G401 (cell line): ENCODE results near the gene NDUFA1. TPM values are rescaled to one million over a fixed set of nuclear protein-coding genes. Genes with fewer than 3 reads are reported as not detected.
"Not testable (repeated sequence)": the region's sequence is repeated elsewhere in the genome, so short reads cannot be mapped to it uniquely, and the experiment has no call there.

ENCODE experiments used
- DNase-seq: peaks from one replicate; pipeline ENCODE4 v3.0.0-alpha.2; 2015; ENCODE audit warnings: low spot score
- in situ Hi-C: cut with HindIII; loops from 2 replicates; pipeline ENCODE4 v1.10.0; 2016; ENCODE audit warnings: low sequenced_read_pairs, mixed read lengths
- total RNA-seq: library from RNA; depleted of rRNA; stranded (reverse); fragments of >200 nt; shearing (Covaris generic); gene quantifications from 2 replicates; pipeline ENCODE4 v1.2.3, GENCODE V29; 2014; rRNA removed

NDUFA1 gene
- total RNA-seq = 55.4 and 122 TPM in 2 replicates

- in situ Hi-C loops = no loop called here
Observed at GRCh38 chrX:119871599-119872395, at the start of gene NDUFA1, which contains the start of gene RNF113A. TSS of gene NDUFA1 (plus strand) at chrX:119871832. CDS start at chrX:119871912, 80 bp downstream. TSS of gene RNF113A (minus strand) at chrX:119871733. CDS start at chrX:119871613, 120 bp downstream.

DNA sequence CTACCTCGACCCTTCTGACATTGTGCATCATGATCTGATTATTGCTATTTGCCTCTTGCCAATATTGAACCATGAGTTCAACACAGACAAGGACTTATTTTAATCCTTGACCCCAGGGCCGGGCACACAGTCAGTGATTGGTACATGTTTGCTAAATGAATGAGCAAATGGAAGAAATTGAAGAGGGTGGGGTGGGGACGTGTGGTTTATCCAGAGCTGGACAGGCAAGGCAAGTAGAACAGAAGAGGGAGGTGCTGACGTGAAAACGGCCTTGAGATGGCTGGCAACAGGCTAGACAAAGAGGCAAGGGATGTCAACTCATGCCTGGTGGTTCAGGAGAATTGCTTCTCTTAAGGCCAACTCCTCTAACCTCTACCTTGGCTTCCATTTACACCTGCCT is 47.4 kb upstream of the NDUFA1 start:
- DNase-seq, in situ Hi-C loops: not testable (repeated sequence)

More at GRCh38 chrX:119871599-119872395, at the start of gene NDUFA1, which contains the start of gene RNF113A:
- DNase-seq = peak; percentile 89

DNA sequence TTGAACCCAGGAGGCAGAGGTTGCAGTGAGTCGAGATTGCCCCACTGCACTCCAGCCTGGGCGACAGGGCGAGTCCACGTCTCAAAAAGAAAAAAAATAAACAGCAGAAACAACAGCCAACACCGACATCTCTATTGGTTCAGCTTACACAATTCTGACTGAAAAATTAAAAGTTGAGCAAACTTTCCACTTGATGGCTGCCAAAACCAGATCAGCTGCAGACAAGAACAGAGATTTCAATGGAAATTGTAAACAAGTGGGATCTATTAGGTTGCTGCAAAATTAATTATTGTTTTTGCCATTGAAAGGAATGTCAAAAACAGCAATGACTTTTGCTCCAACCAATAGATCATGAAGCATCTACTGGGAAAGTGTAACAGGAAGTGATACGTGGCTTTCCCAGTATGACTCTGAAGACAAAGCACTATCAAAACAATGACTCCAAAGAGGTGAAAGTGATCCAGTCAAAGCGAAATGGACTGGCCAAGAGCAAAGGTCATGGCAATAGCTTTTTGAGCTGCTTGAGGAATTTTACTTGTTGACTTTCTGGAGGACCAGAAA is 45.2 kb upstream of the NDUFA1 start:
- DNase-seq = no peak
- in situ Hi-C loops = no loop called here

GRCh38 chrX:119828446-119828845 is 43.2 kb upstream of the NDUFA1 start:
- DNase-seq = no peak
- in situ Hi-C loops = no loop called here

DNA sequence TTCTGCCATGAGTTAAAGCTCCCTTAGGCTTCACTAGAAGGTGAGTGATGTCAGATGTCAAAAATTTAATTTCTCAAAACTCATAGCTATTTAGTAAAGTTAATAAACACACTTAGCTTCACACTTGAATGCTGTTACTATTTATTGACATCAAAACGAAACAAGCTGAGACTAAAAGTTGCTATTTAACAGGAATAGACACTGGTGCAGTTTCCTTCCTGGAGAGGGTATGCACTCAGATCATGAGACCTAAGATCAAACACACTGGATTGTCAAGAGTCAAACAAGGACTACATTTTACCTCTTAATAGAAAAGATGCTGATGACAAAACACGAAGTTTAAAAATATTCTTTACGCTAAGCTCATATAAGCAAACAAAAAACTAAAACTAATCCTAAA is 37.7 kb upstream of the NDUFA1 start:
- no peak for DNase-seq
- in situ Hi-C loops = no loop called here

- DNase-seq = peak; percentile 98
- in situ Hi-C loops = no loop called here
Observed at GRCh38 chrX:119852382-119853353, 19.0 kb upstream of the NDUFA1 start, which contains the start of gene UPF3B. TSS of gene UPF3B (minus strand) at chrX:119852963. CDS start at chrX:119852928, 35 bp downstream.

DNA sequence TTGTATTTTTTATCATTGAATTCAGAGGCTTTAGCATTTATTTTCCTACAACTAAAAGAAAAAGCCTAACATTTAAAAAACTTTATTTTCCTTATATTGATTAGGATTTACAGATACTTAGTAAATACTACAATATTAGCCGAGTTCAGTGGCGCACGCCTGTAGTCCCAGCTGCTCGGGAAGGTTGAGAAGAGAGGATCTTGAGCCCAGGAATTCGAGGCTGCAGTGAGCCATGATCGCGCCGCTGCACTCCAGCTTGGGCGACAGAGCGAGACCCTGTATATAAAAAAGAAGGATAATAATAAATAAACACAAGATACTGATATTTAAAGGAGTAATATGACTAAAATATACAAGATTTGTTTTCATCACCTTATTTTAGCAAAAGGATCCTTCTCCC is 18.2 kb upstream of the NDUFA1 start:
- no peak for DNase-seq
- in situ Hi-C loops = no loop called here

GRCh38 chrX:119870626-119871131 is 953 bp upstream of the NDUFA1 start:
- in situ Hi-C loops = no loop called here
- peak; percentile 19 for DNase-seq

DNA sequence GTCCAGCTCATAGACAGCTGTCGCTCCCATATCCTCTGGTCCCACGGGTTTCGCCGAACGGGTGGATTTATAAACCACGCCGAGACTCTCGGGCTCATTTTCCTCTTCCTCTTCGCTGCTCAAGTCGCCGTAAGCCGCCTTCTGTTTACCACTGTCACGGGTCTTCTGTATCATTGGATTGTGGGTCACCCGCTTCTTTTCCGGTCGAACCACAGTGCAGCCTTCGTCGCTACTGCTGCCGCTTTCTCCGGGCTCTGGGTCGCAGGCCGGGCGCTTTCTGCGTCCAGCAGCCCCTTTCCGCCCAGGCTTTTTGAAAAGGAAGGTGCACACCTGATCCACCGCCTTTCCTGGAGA is 410 bp upstream of the NDUFA1 start:
- in situ Hi-C loops = no loop called here
- no peak for DNase-seq

DNA sequence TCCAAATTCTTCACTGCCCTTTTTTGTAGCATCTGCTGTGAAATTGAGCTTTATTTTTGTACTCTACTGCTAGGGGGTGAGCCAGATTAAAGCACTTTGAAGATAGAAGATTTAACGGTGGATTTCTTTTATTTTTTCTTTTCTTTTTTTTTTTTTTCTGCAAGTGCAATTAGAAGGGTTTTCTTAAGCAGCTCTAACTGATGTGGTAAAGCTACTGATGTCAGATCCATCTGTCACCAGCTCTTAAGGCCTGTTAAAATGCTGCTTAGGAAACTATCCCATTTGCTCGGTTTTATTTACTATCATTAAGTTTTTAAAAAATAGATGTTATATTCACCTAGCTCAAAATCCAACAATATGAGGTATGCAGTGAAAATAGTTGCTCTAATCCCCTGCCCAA is 7.1 kb downstream of the NDUFA1 start:
- in situ Hi-C loops = no loop called here
- DNase-seq = no peak

- DNase-seq = no peak
- in situ Hi-C loops = no loop called here
Observed at GRCh38 chrX:119880076-119880475, 8.4 kb downstream of the NDUFA1 start.

DNA sequence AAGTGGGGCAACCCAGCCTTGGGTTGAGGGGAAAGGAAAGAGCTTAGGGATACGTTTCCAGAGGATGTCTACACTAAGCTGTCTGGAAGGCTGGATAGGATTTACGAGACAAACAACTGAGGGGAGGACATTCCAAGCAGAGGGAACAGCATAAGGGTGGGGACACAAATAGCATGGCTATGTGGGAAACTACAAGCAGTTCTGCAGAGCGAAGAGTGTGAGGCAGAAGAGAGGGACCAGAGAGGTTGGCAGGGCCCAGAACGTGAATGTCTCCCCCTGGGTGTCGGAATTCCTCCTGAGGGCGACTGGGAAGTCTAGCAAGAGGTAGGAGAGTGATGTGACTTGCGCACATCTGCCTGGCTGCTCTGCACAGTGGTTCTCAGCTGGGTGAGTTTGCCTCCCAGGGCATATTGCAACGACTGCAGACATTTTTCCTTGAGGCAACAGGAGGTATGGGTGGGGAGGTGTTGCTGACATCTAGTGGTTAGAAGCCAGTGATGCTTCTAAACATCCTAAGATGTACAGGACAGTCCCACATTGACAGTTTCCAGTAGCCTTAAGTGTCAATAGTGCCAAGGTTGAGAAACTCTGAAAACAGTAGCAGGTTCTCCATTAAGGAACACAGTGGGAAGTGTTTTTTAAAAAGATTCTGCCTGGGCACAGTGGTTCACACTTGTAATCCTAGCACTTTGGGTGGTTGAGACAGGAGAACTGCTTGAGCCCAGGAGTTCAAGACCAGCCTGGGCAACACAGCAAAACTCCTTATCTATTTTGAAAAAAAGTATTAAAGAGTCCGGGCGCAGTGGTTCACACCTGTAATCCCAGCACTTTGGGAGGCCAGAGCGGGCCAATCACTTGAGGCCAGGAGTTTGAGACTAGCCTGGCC is 9.2 kb downstream of the NDUFA1 start:
- DNase-seq = peak; percentile 45
- in situ Hi-C loops = no loop called here

- in situ Hi-C loops = no loop called here
- no peak for DNase-seq
Observed at GRCh38 chrX:119885554-119886428, 14.2 kb downstream of the NDUFA1 start.

- in situ Hi-C loops = no loop called here
Observed at GRCh38 chrX:119887721-119888425, 16.2 kb downstream of the NDUFA1 start.

GRCh38 chrX:119890626-119891025 is 19.0 kb downstream of the NDUFA1 start:
- in situ Hi-C loops, DNase-seq: not testable (repeated sequence)

More at GRCh38 chrX:119887721-119888425, 16.2 kb downstream of the NDUFA1 start:
- DNase-seq = peak; percentile 37

GRCh38 chrX:119891961-119892692 is 20.5 kb downstream of the NDUFA1 start:
- DNase-seq, in situ Hi-C loops: not testable (repeated sequence)
